IPS-15b (cell line): ENCODE measurements around the gene DNAJC15.
"Not testable (repeated sequence)": the region's sequence is repeated elsewhere in the genome, so short reads cannot be mapped to it uniquely, and the experiment has no call there.

Source experiments
- H3K27me3 ChIP-seq: one replicate; pipeline ENCODE4 v1.6.1; 2013; ENCODE audit warnings: low read length; ENCODE audit not compliant: control insufficient read depth, insufficient read depth
- H3K36me3 ChIP-seq: one replicate; pipeline ENCODE4 v1.6.1; 2013; ENCODE audit warnings: low read length; ENCODE audit not compliant: control insufficient read depth, insufficient read depth
- H3K4me1 ChIP-seq: one replicate; pipeline ENCODE4 v1.6.1; 2013; ENCODE audit warnings: mild to moderate bottlenecking, low read length; ENCODE audit not compliant: control insufficient read depth, insufficient read depth
- H3K4me3 ChIP-seq: one replicate; pipeline ENCODE4 v1.5.1; 2013; ENCODE audit warnings: low read depth, low read length
- H3K9ac ChIP-seq: one replicate; pipeline ENCODE4 v1.6.1; 2013; ENCODE audit warnings: low read depth, mild to moderate bottlenecking, low read length
- H3K9me3 ChIP-seq: one replicate; pipeline ENCODE4 v1.6.1; 2013; ENCODE audit warnings: mild to moderate bottlenecking, low read length; ENCODE audit not compliant: control insufficient read depth, insufficient read depth

DNAJC15 gene

GRCh38 chr13:43023289-43023963 lies at the start of gene DNAJC15:
DNAJC15 (plus strand) TSS chr13:43023586; CDS start chr13:43023627, 41 bp downstream.
- Histone ChIP-seq H3K4me3 (peak within 1 kb of the TSS; percentile 87), H3K9ac (peak within 1 kb of the TSS; percentile 85), H3K9me3 (no peaks in the 10 kb centered on the region), H3K36me3 (no peaks in the 10 kb centered on the region), H3K27me3 (no peaks in the 10 kb centered on the region), H3K4me1 (peaks cover 4% of the 10 kb centered on the region)

GRCh38 chr13:42976066-42976465 lies 47.3 kb upstream of the DNAJC15 start:
- no peaks in the 10 kb centered on the region for H3K4me1 ChIP-seq
- H3K4me3 ChIP-seq = no peak overlapping the region

GRCh38 chr13:42977219-42977659 lies 46.1 kb upstream of the DNAJC15 start:
- no peak overlapping the region for H3K9ac ChIP-seq
- H3K4me1 ChIP-seq = peaks cover 5% of the 10 kb centered on the region
- H3K27me3 ChIP-seq = no peaks in the 10 kb centered on the region
- no peaks in the 10 kb centered on the region for H3K36me3 ChIP-seq
- H3K4me3 ChIP-seq = no peak overlapping the region
- H3K9me3 ChIP-seq = no peaks in the 10 kb centered on the region

More at GRCh38 chr13:42976066-42976465, 47.3 kb upstream of the DNAJC15 start:
- Histone ChIP-seq H3K9ac (no peak overlapping the region), H3K9me3 (no peaks in the 10 kb centered on the region), H3K27me3 (no peaks in the 10 kb centered on the region), H3K36me3 (no peaks in the 10 kb centered on the region)

- H3K36me3 ChIP-seq = no peaks in the 10 kb centered on the region
- peaks cover 5% of the 10 kb centered on the region for H3K4me1 ChIP-seq
- H3K27me3 ChIP-seq = no peaks in the 10 kb centered on the region
- no peak overlapping the region for H3K9ac ChIP-seq
- no peak overlapping the region for H3K4me3 ChIP-seq
- no peaks in the 10 kb centered on the region for H3K9me3 ChIP-seq
Observed at GRCh38 chr13:42981317-42981716, 42.1 kb upstream of the DNAJC15 start.

GRCh38 chr13:42981853-42982252 lies 41.5 kb upstream of the DNAJC15 start:
- Histone ChIP-seq H3K4me3 (no peak overlapping the region), H3K9ac (no peak overlapping the region), H3K4me1 (peaks cover 5% of the 10 kb centered on the region), H3K27me3 (no peaks in the 10 kb centered on the region), H3K36me3 (no peaks in the 10 kb centered on the region), H3K9me3 (no peaks in the 10 kb centered on the region)

- H3K27me3 ChIP-seq = no peaks in the 10 kb centered on the region
- H3K36me3 ChIP-seq = no peaks in the 10 kb centered on the region
- no peak overlapping the region for H3K9ac ChIP-seq
- H3K4me1 ChIP-seq = peaks cover 5% of the 10 kb centered on the region
- H3K4me3 ChIP-seq = no peak overlapping the region
- H3K9me3 ChIP-seq = no peaks in the 10 kb centered on the region
Observed at GRCh38 chr13:42984026-42984425, 39.4 kb upstream of the DNAJC15 start.

GRCh38 chr13:42984691-42985090 lies 38.7 kb upstream of the DNAJC15 start:
- Histone ChIP-seq H3K9me3 (no peaks in the 10 kb centered on the region), H3K4me1 (peaks cover 5% of the 10 kb centered on the region), H3K36me3 (no peaks in the 10 kb centered on the region), H3K4me3 (no peak overlapping the region), H3K9ac (no peak overlapping the region), H3K27me3 (no peaks in the 10 kb centered on the region)

- Histone ChIP-seq H3K27me3 (no peaks in the 10 kb centered on the region), H3K36me3 (no peaks in the 10 kb centered on the region), H3K4me1 (peaks cover 5% of the 10 kb centered on the region), H3K9ac (no peak overlapping the region), H3K9me3 (no peaks in the 10 kb centered on the region), H3K4me3 (no peak overlapping the region)
Observed at GRCh38 chr13:42985312-42986175, 37.8 kb upstream of the DNAJC15 start.

GRCh38 chr13:42986176-42986574 lies 37.2 kb upstream of the DNAJC15 start:
- H3K27me3 ChIP-seq = peaks cover 5% of the 10 kb centered on the region
- no peak overlapping the region for H3K9ac ChIP-seq
- peaks cover 5% of the 10 kb centered on the region for H3K4me1 ChIP-seq
- no peaks in the 10 kb centered on the region for H3K36me3 ChIP-seq
- H3K9me3 ChIP-seq = no peaks in the 10 kb centered on the region
- no peak overlapping the region for H3K4me3 ChIP-seq

GRCh38 chr13:42990291-42991232 lies 32.8 kb upstream of the DNAJC15 start:
- Histone ChIP-seq H3K4me3 (no peak overlapping the region), H3K27me3 (peaks cover 24% of the 10 kb centered on the region), H3K36me3 (no peaks in the 10 kb centered on the region), H3K4me1 (no peaks in the 10 kb centered on the region), H3K9ac (no peak overlapping the region), H3K9me3 (no peaks in the 10 kb centered on the region)

- not testable (repeated sequence) for H3K9me3 ChIP-seq, H3K4me1 ChIP-seq, H3K9ac ChIP-seq, H3K36me3 ChIP-seq
- H3K27me3 ChIP-seq = peaks cover 24% of the 10 kb centered on the region
- H3K4me3 ChIP-seq = peak overlapping the region; percentile 59
Observed at GRCh38 chr13:42991233-42991897, 32.0 kb upstream of the DNAJC15 start.
